Trophoblast cell (in vitro differentiated cells and primary cell): ENCODE measurements around the gene SNAP23.

Experiments used
- DNase-seq, 2 donors: peaks; one replicate each; pipeline ENCODE4 v3.0.0-alpha.2; 2016
- H2AFZ ChIP-seq: 2 replicates; pipeline ENCODE4 v1.6.1; 2013; ENCODE audit warnings: low read length, moderate library complexity, mild to moderate bottlenecking; ENCODE audit not compliant: insufficient read depth, poor library complexity
- H2AK5ac ChIP-seq: 2 replicates; pipeline ENCODE4 v1.6.1; 2013; ENCODE audit warnings: mild to moderate bottlenecking, low read length
- H2BK120ac ChIP-seq: 2 replicates; pipeline ENCODE4 v1.6.1; 2013; ENCODE audit warnings: low read length, mild to moderate bottlenecking, moderate library complexity; ENCODE audit not compliant: insufficient read depth, poor library complexity
- H2BK12ac ChIP-seq: 2 replicates; pipeline ENCODE4 v1.6.1; 2013; ENCODE audit warnings: mild to moderate bottlenecking, low read length, moderate library complexity
- H2BK5ac ChIP-seq: 2 replicates; pipeline ENCODE4 v1.6.1; 2013; ENCODE audit warnings: low read length, low read depth, moderate library complexity, mild to moderate bottlenecking; ENCODE audit not compliant: poor library complexity
- H3K14ac ChIP-seq: 2 replicates; pipeline ENCODE4 v1.6.1; 2013; ENCODE audit warnings: mild to moderate bottlenecking, low read length
- H3K18ac ChIP-seq: 2 replicates; pipeline ENCODE4 v1.6.1; 2013; ENCODE audit warnings: mild to moderate bottlenecking, low read length
- H3K23ac ChIP-seq: 2 replicates; pipeline ENCODE4 v1.6.1; 2013; ENCODE audit warnings: low read length
- H3K27ac ChIP-seq: 2 replicates; pipeline ENCODE4 v1.5.1; 2013; ENCODE audit warnings: low read depth, mild to moderate bottlenecking, inconsistent platforms, low read length, moderate library complexity
- H3K27me3 ChIP-seq: 2 replicates; pipeline ENCODE4 v1.6.1; 2013; ENCODE audit warnings: inconsistent platforms, mild to moderate bottlenecking, low read length, moderate library complexity; ENCODE audit not compliant: insufficient read depth
- H3K36me3 ChIP-seq, 2 experiments: 1 replicate in 1 of 2; 2 replicates in 1 of 2; pipeline ENCODE4 v1.6.1; 2013; ENCODE audit warnings: low read length in 2 of 2, mild to moderate bottlenecking in 2 of 2, moderate library complexity in 1 of 2; ENCODE audit not compliant: insufficient read depth in 2 of 2, control insufficient read depth in 1 of 2
- H3K4ac ChIP-seq: 2 replicates; pipeline ENCODE4 v1.6.1; 2013; ENCODE audit warnings: low read depth, mild to moderate bottlenecking, low read length, moderate library complexity
- H3K4me1 ChIP-seq, 2 experiments: 1 replicate in 1 of 2; 2 replicates in 1 of 2; pipeline ENCODE4 v1.6.1; 2013; ENCODE audit warnings: low read length in 2 of 2, mild to moderate bottlenecking in 2 of 2, moderate library complexity in 1 of 2; ENCODE audit not compliant: insufficient read depth in 2 of 2, control insufficient read depth in 1 of 2
- H3K4me2 ChIP-seq: 2 replicates; pipeline ENCODE4 v1.6.1; 2013; ENCODE audit warnings: inconsistent platforms, mild to moderate bottlenecking, low read length, moderate library complexity
- H3K4me3 ChIP-seq: 2 replicates; pipeline ENCODE4 v1.5.1; 2013; ENCODE audit warnings: mild to moderate bottlenecking, low read depth, low read length, inconsistent platforms
- H3K79me1 ChIP-seq: one replicate; pipeline ENCODE4 v1.6.1; 2013; ENCODE audit warnings: low read length
- H3K79me2 ChIP-seq: 2 replicates; pipeline ENCODE4 v1.6.1; 2013; ENCODE audit warnings: low read length, mild to moderate bottlenecking; ENCODE audit not compliant: control insufficient read depth, insufficient read depth, poor library complexity
- H3K9ac ChIP-seq: 2 replicates; pipeline ENCODE4 v1.6.1; 2013; ENCODE audit warnings: mild to moderate bottlenecking, low read length
- H3K9me3 ChIP-seq: 2 replicates; pipeline ENCODE4 v1.6.1; 2013; ENCODE audit warnings: low read depth, mild to moderate bottlenecking, control low read depth, inconsistent platforms, low read length; ENCODE audit not compliant: insufficient read depth
- H4K12ac ChIP-seq: 2 replicates; pipeline ENCODE4 v1.6.1; 2013; ENCODE audit warnings: low read depth, mild to moderate bottlenecking, low read length, moderate library complexity
- H4K8ac ChIP-seq: 2 replicates; pipeline ENCODE4 v1.6.1; 2013; ENCODE audit warnings: low read depth, mild to moderate bottlenecking, low read length, moderate library complexity
- H4K91ac ChIP-seq: one replicate; pipeline ENCODE4 v1.6.1; 2013; ENCODE audit warnings: low read depth, mild to moderate bottlenecking, low read length, moderate library complexity
- WGBS: extraction: QIAGEN DNeasy Blood & Tissue Kit; methylation state at CpG from one replicate; pipeline ENCODE4 v1.1.7; 2013; ENCODE audit warnings: missing lambda C conversion rate; ENCODE audit not compliant: insufficient read length, insufficient coverage; ENCODE audit errors: extremely low coverage; 5-methylcytosine and 5-hydroxymethylcytosine counted together

SNAP23 gene

DNA sequence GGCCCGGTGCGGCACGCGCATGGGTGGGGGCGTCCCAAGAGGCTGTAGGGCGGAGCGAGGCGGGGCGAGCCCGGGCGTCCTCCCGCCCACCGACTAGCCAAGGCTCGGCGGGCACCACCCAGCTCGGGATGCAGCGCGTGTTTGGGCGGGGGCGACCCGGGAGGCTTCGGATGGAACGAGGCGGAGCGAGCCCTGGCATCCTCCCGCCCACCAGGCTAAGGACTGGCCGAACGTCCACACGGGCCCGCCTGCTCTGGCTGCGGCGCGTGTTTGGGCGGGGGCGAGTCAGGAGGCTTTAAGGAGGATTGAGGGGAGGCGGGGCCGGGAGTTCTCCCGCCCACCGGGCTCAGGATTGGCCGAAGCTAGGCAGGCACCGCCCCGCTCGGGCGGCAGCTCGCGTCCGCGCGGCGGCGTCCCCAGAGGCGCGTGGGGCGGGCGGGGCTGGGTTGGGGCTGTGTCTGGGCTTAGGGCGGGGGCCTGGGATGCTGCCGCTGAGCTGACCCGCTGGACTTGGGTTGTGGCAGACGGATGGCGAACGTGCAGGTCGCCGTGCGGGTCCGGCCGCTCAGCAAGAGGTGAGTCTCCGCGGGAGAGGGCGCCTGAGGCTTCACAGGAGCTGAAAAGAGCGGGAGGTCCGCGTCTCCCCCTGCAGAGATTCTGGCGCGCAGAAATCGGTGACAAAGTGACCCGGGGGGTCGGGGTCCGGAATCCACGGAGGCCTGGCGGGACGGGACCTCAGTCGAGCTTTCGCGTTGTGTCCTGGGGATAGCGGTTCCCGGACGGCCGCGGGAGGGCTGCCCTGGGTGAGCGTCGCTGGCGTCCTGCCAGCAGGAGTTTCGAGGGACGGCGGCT, 80.0 kb downstream of the SNAP23 start, which contains the start of gene STARD9:
Gene STARD9, plus strand, starts transcription at position 419 of the 852 bp plus-strand sequence. Its CDS starts 110 bp downstream, at position 529.
- H4K8ac ChIP-seq: peak within 1 kb of the TSS; percentile 67
- no peak within 1 kb of the TSS for H3K18ac ChIP-seq
- H3K79me2 ChIP-seq: no peaks in the 10 kb centered on the region
- no peak within 1 kb of the TSS for H4K91ac ChIP-seq
- peaks cover 6 to 8% of the 10 kb centered on the region in 2 experiments for H3K4me1 ChIP-seq
- peak within 1 kb of the TSS; percentile 92 for H2AFZ ChIP-seq
- peak within 1 kb of the TSS; percentile 69 for H3K4me2 ChIP-seq
- no peak within 1 kb of the TSS for H2AK5ac ChIP-seq
- no peak within 1 kb of the TSS for H2BK5ac ChIP-seq
- peak within 1 kb of the TSS; percentile 70 for H3K4me3 ChIP-seq
- H3K23ac ChIP-seq: no peak within 1 kb of the TSS
- H3K9ac ChIP-seq: no peak within 1 kb of the TSS
- peak; percentile 98 for DNase-seq
- H3K79me1 ChIP-seq: peaks cover 2% of the 10 kb centered on the region
- no CpG with 5 or more reads among the region's 95 CpGs for WGBS
- no peaks in the 10 kb centered on the region for H3K36me3 ChIP-seq
- H3K14ac ChIP-seq: no peak within 1 kb of the TSS
- H2BK120ac ChIP-seq: no peak within 1 kb of the TSS
- no peak within 1 kb of the TSS for H2BK12ac ChIP-seq
- no peak within 1 kb of the TSS for H3K27ac ChIP-seq
- H3K9me3 ChIP-seq: no peaks in the 10 kb centered on the region
- H3K4ac ChIP-seq: no peak within 1 kb of the TSS
- peaks cover 14% of the 10 kb centered on the region for H3K27me3 ChIP-seq
- H4K12ac ChIP-seq: peak within 1 kb of the TSS; percentile 59

DNA sequence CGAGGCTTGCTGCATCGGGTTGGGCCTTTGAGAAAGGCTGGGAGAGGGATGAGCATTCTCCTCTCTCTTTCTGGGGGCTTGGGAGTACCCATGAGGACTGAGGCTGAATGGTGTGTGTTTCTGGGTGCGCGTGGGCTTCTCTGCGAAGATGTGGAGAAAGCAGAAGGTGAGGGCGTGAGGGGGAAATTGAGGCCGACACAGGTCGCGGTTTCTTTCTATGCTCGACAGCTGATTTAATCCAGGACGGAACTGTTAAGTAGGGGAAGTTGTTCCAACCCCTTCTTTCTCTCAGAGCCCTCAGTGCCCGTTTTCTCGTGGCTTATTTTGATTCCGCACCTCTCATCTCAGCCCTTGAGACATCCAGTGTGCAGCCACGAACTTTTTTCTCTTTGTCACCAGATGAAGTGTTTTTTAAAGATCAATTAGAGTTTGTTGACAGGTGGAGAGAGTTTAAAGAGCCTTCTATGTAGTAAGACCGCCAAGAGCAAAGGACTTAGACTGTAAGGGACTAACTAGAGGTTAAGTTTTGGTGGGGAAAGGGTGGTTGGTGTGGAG, 80.7 kb downstream of the SNAP23 start:
- DNase-seq: no peak
- H3K4me1 ChIP-seq: peaks cover 6 to 9% of the 10 kb centered on the region in 2 experiments
- peaks cover 14% of the 10 kb centered on the region for H3K27me3 ChIP-seq
- H3K4me3 ChIP-seq: peak overlapping the region; percentile 70
- peak overlapping the region; percentile 92 for H2AFZ ChIP-seq
- no peak overlapping the region for H3K9ac ChIP-seq
- no peak overlapping the region for H3K18ac ChIP-seq
- no peak overlapping the region for H4K91ac ChIP-seq
- H4K8ac ChIP-seq: peak overlapping the region; percentile 67
- no peak overlapping the region for H2AK5ac ChIP-seq
- no peak overlapping the region for H3K14ac ChIP-seq
- H2BK5ac ChIP-seq: no peak overlapping the region
- H3K4me2 ChIP-seq: peak overlapping the region; percentile 69
- H2BK120ac ChIP-seq: no peak overlapping the region
- H3K4ac ChIP-seq: no peak overlapping the region
- no peak overlapping the region for H3K23ac ChIP-seq
- no peaks in the 10 kb centered on the region for H3K79me2 ChIP-seq
- no peak overlapping the region for H3K27ac ChIP-seq
- H3K9me3 ChIP-seq: no peaks in the 10 kb centered on the region
- WGBS: no CpG with 5 or more reads among the region's 16 CpGs
- H3K36me3 ChIP-seq: no peaks in the 10 kb centered on the region
- no peak overlapping the region for H2BK12ac ChIP-seq
- peaks cover 2% of the 10 kb centered on the region for H3K79me1 ChIP-seq
- peak overlapping the region; percentile 59 for H4K12ac ChIP-seq

- Histone ChIP-seq H3K14ac (no peak overlapping the region), H2AFZ (no peak overlapping the region), H3K27me3 (peaks cover 14% of the 10 kb centered on the region), H3K79me2 (no peaks in the 10 kb centered on the region), H4K12ac (no peak overlapping the region), H3K79me1 (peaks cover 2% of the 10 kb centered on the region), H3K36me3 (no peaks in the 10 kb centered on the region), H2AK5ac (no peak overlapping the region), H2BK5ac (no peak overlapping the region), H3K4me2 (no peak overlapping the region), H3K9me3 (no peaks in the 10 kb centered on the region), H3K9ac (no peak overlapping the region), H3K27ac (no peak overlapping the region), H3K4ac (no peak overlapping the region), H3K23ac (no peak overlapping the region), H3K4me1 (peaks cover 6 to 11% of the 10 kb centered on the region in 2 experiments), H2BK120ac (no peak overlapping the region), H3K18ac (no peak overlapping the region), H4K91ac (no peak overlapping the region), H2BK12ac (no peak overlapping the region), H3K4me3 (no peak overlapping the region), H4K8ac (no peak overlapping the region)
- WGBS: no CpG with 5 or more reads among the region's 1 CpG
- DNase-seq: no peak
Observed at GRCh38 chr15:42576776-42577175, 81.3 kb downstream of the SNAP23 start.

DNA sequence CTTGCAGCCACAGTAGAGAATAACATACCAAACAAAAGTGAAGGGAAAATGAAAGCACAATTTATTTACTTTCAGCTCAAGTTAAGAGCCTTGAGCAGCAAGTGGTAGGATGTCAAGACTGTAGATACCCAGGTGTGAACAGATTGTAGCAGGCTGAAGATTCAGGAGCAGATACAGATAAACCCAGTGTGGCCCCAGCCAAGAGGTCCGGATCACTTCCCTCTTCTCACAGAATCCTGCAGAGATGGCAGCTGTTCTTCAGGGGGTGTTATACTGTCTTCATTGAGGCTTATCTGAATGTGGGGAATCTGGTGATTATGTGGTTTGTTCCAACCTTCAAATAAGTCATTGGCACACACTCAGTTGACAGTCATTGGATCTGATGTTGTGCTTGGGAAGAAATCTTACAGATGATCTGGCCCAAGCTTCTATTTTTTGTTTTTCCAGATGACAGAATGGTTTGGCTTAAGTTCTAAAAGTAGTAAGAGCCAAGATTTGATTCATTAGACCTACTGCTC, 82.1 kb downstream of the SNAP23 start:
- WGBS: no CpG with 5 or more reads among the region's 1 CpG
- H3K79me2 ChIP-seq: no peaks in the 10 kb centered on the region
- no peak overlapping the region for H3K4me3 ChIP-seq

More for the DNA sequence above, 82.1 kb downstream of the SNAP23 start:
- Histone ChIP-seq H3K36me3 (no peaks in the 10 kb centered on the region), H4K12ac (no peak overlapping the region), H2BK12ac (no peak overlapping the region), H3K18ac (no peak overlapping the region), H4K91ac (no peak overlapping the region), H3K27ac (no peak overlapping the region), H2AK5ac (no peak overlapping the region), H4K8ac (no peak overlapping the region), H3K14ac (no peak overlapping the region), H3K79me1 (peaks cover 2% of the 10 kb centered on the region), H3K9me3 (no peaks in the 10 kb centered on the region), H3K4me2 (no peak overlapping the region), H2AFZ (no peak overlapping the region), H2BK5ac (no peak overlapping the region), H3K27me3 (peaks cover 14% of the 10 kb centered on the region), H3K9ac (no peak overlapping the region), H3K4me1 (peaks cover 6 to 11% of the 10 kb centered on the region in 2 experiments), H3K4ac (no peak overlapping the region), H3K23ac (no peak overlapping the region), H2BK120ac (no peak overlapping the region)
- no peak for DNase-seq
